ENCODE measurements around the gene COX19.

COX19 gene

DNA sequence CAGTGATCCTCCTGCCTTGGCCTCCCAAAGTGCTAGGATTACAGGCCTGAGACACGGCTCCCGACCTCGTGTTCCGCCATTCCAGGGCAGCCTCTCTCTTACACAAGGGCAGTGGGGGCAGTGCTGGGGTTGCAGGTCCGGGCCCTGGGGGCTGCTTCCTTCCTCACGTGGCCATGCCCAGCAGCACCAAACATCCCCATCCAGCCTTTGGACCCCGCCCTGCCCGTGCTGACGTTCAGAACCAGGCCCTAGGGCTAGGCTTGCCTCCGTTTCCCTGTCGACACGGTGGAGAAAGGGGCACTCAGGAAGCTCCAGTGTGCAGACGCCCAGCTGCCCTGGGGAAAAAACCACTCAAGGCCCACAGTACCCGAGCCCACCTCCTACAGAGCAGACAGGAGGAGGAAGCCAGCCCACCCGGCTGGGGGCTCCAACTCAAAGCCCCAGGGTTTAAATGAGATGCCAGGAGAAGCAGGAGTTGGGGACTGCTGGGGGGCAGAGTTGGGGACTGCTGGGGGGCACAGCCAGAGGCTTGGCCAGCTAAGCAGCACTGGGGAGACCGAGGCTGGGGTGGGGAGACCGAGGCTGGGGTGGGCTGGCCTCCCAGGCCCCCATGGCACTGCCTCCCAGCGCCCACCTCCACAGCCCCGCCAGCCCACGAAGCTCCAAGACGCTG, 56.8 kb downstream of the COX19 start:
- Histone ChIP-seq H3K4me2 (ENCODE audit: low read depth, low read length) (no peak overlapping the region), H3K4me1 (ENCODE audit: low read length) (peaks cover 12% of the 10 kb centered on the region), H3K4me3 (ENCODE audit: low read length) (no peak overlapping the region), H2AFZ (ENCODE audit: low read length) (no peak overlapping the region), H3K79me2 (ENCODE audit: low read length) (no peaks in the 10 kb centered on the region), H3K9me3 (replicated peaks; ENCODE audit: insufficient read depth, low read length) (no peaks in the 10 kb centered on the region), H3F3A (ENCODE audit: insufficient read depth, low read length) (peaks cover 5% of the 10 kb centered on the region; the same call in 1 of the 2 replicates), H3K27me3 (replicated peaks; ENCODE audit: insufficient read depth, low read length) (peaks cover 60% of the 10 kb centered on the region), H4K20me1 (ENCODE audit: insufficient read depth, low read length) (no peaks in the 10 kb centered on the region), H3K27ac (ENCODE audit: low read length) (no peak overlapping the region), H3K9me2 (replicated peaks; ENCODE audit: insufficient read depth, low read length) (no peaks in the 10 kb centered on the region), H3K36me3 (replicated peaks; ENCODE audit: insufficient read depth, low read length) (no peaks in the 10 kb centered on the region), H3K9ac (ENCODE audit: low read length) (no peak overlapping the region)
- TF ChIP-seq EZH2phosphoT487 (IDR thresholded peaks at IDR 0.05; ENCODE audit: low read length), result no peak
- no peak for TF ChIP-seq CTCF (IDR thresholded peaks at IDR 0.05; ENCODE audit: low read length)
- no peak for TF ChIP-seq EZH2 (optimal IDR thresholded peaks at IDR 0.05; ENCODE audit: low read depth, low read length)
- DNase-seq, result no peak

DNA sequence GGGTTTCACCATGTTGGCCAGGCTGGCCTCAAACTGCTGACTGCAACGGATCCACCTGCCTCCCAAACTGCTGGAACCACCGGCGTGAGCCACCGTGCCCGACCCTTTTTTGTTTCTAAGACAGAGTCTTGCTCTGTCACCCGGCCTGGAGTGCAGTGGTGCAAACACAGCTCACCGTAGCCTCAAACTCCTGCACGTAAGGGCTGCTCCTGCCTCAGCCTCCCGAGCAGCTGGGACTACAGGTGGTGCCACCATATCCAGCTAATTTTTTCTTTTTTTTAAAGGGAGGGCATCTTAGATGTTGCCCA, 57.3 kb downstream of the COX19 start:
- no peaks in the 10 kb centered on the region for H4K20me1 ChIP-seq (ENCODE audit: insufficient read depth, low read length)
- peaks cover 8% of the 10 kb centered on the region for H3K4me1 ChIP-seq (ENCODE audit: low read length)
- no peaks in the 10 kb centered on the region for H3K9me2 ChIP-seq (replicated peaks; ENCODE audit: insufficient read depth, low read length)
- no peaks in the 10 kb centered on the region for H3K36me3 ChIP-seq (replicated peaks; ENCODE audit: insufficient read depth, low read length)
- no peak overlapping the region for H3K27ac ChIP-seq (ENCODE audit: low read length)
- H3K4me3 ChIP-seq (ENCODE audit: low read length), result no peak overlapping the region
- no peak overlapping the region for H3K9ac ChIP-seq (ENCODE audit: low read length)
- no peak overlapping the region for H2AFZ ChIP-seq (ENCODE audit: low read length)
- H3K27me3 ChIP-seq (replicated peaks; ENCODE audit: insufficient read depth, low read length), result peaks cover 60% of the 10 kb centered on the region
- TF ChIP-seq EZH2phosphoT487 (IDR thresholded peaks at IDR 0.05; ENCODE audit: low read length) (no peak), CTCF (IDR thresholded peaks at IDR 0.05; ENCODE audit: low read length) (no peak), EZH2 (optimal IDR thresholded peaks at IDR 0.05; ENCODE audit: low read depth, low read length) (no peak)
- H3K79me2 ChIP-seq (ENCODE audit: low read length), result no peaks in the 10 kb centered on the region
- no peak overlapping the region for H3K4me2 ChIP-seq (ENCODE audit: low read depth, low read length)
- peaks cover under 1% of the 10 kb centered on the region; the same call in 1 of the 2 replicates for H3F3A ChIP-seq (ENCODE audit: insufficient read depth, low read length)
- no peak for DNase-seq
- H3K9me3 ChIP-seq (replicated peaks; ENCODE audit: insufficient read depth, low read length), result no peaks in the 10 kb centered on the region

- Histone ChIP-seq H3K27ac (ENCODE audit: low read length) (no peak overlapping the region), H3K36me3 (replicated peaks; ENCODE audit: insufficient read depth, low read length) (no peaks in the 10 kb centered on the region), H3K79me2 (ENCODE audit: low read length) (no peaks in the 10 kb centered on the region), H3K27me3 (replicated peaks; ENCODE audit: insufficient read depth, low read length) (peaks cover 59% of the 10 kb centered on the region), H3K9ac (ENCODE audit: low read length) (no peak overlapping the region), H3K9me3 (replicated peaks; ENCODE audit: insufficient read depth, low read length) (no peaks in the 10 kb centered on the region), H2AFZ (ENCODE audit: low read length) (no peak overlapping the region), H4K20me1 (ENCODE audit: insufficient read depth, low read length) (no peaks in the 10 kb centered on the region), H3K4me2 (ENCODE audit: low read depth, low read length) (no peak overlapping the region), H3F3A (ENCODE audit: insufficient read depth, low read length) (no peaks in the 10 kb centered on the region), H3K4me3 (ENCODE audit: low read length) (no peak overlapping the region), H3K4me1 (ENCODE audit: low read length) (peaks cover 5% of the 10 kb centered on the region; the same call in 1 of the 2 replicates), H3K9me2 (replicated peaks; ENCODE audit: insufficient read depth, low read length) (no peaks in the 10 kb centered on the region)
- TF ChIP-seq EZH2 (optimal IDR thresholded peaks at IDR 0.05; ENCODE audit: low read depth, low read length) (no peak), EZH2phosphoT487 (IDR thresholded peaks at IDR 0.05; ENCODE audit: low read length) (no peak)
- DNase-seq, result no peak
Observed at GRCh38 chr7:917255-918117, 57.9 kb downstream of the COX19 start.
